Activated T-cell treated with anti-CD3 and anti-CD28 coated beads for 48 hours (primary cell): Measurements from ENCODE around the gene SLC12A4.
"Not testable (repeated sequence)": the region's sequence is repeated elsewhere in the genome, so short reads cannot be mapped to it uniquely, and the experiment has no call there.

ENCODE experiments used
- DNase-seq: peaks from one replicate; pipeline ENCODE4 v3.0.0-alpha.2; 2020; ENCODE audit warnings: low read depth

Gene SLC12A4

GRCh38 chr16:67968400-67969253, at the start of gene SLC12A4:
Gene SLC12A4, minus strand, starts transcription at chr16:67968637. Its CDS starts 84 bp downstream, at chr16:67968553.
- peak; percentile 95 for DNase-seq

DNA sequence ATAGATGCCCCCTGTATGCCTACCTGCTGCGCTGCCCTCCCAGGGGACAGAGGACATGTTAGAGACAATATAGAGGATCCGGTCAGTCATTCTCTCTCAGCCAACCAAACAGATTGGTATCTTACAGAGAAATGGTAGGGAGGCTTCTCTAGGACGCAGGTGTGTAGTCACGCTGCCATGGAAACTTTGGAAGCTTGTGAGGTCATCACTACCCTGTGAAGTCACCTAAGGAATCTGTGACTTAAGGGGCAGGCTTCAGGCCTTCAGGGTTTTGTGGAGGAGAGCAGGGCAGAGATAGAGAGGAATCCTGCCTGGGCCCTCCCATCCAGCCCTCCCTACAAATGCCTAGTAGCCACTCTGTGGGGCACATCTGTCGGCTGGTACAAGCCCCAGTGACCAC, 47.2 kb upstream of the SLC12A4 start, which contains the start of gene DPEP2NB:
Gene DPEP2NB, minus strand, starts transcription at position 231 of the 400 bp plus-strand sequence. Its CDS starts 141 bp downstream, at position 90.
- DNase-seq, result no peak

DNA sequence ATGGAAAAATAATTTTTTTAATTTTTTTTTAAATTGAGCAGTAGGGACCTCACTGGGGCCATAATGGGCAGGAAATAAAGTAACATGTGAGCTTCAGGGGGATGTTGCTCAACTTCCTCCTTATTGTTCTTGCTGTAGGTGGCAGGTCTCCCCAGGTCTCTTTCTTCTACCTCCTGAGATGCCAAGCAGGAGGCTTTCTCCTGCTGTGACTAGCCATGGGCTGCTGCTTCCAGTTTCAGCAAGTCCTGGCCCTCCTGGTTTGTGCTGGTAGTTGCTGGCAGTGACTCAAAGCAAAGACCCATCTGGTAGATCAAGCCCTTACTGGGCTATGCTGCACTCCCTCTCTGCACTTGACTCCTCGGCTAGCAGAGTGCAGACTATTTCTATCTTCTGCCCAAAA, 45.0 kb upstream of the SLC12A4 start:
- no peak for DNase-seq

DNA sequence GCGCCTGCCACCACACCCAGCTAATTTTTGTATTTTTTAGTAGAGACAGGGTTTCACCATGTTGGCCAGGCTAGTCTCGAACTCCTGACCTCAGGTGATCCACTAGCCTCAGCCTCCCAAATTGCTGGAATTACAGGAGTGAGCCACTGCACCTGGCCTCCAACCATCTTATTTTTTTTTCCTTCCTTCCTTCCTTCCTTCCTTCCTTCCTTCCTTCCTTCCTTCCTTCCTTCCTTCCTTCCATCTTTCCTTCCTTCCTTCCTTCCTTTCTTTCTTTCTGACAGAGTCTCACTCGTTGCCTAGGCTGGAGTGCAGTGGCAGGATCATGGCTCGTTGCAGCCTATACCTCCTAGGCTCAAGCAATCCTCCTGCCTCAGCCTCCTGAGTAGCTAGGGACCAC, 41.4 kb upstream of the SLC12A4 start:
- DNase-seq, result not testable (repeated sequence)

- no peak for DNase-seq
Measured at GRCh38 chr16:68009157-68009735, 40.8 kb upstream of the SLC12A4 start.

DNA sequence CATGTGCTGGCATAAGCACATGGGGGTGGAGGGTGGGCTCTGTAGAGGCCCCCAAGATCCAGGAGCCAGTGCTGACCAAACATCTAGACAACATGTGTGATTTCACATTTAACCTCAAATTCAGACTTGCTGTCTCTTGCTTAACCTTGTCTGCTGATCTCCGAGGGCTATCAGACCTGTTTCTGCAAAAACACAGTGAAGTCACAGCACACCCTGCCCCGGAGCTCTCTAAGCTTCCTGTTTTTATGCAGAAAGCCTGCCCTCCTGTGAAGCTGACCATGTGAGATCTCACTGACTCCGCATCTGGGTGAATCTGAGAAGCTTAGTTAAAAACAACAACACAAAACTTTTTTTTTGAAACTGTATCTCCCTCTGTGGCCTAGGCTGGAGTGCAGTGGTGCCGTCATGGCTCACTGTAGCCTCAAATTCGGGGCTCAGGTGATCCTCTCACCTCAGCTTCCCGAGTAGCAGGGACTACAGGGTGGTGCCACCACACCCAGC, 37.4 kb upstream of the SLC12A4 start:
- no peak for DNase-seq

- DNase-seq, result no peak
Measured at GRCh38 chr16:68005211-68005610, 36.8 kb upstream of the SLC12A4 start.

DNA sequence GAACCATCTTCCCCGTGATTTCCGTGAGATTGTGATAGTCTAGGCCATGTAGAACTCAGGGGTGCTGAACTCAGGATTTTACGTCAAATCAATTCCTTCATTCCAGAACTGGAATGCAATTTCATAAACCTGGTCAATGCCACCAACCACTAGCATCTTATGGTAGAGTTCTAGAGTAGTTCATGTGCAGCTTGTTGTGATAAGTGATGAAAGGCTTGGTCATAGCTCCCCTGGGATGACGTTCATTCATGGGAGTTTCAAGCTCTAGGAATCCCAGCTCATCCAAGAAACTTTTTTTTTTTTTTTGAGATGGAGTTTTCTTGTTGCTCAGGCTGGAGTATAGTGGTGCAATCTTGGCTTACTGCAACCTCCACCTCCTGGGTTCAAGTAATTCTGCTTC, 34.6 kb upstream of the SLC12A4 start:
- DNase-seq, result no peak

DNA sequence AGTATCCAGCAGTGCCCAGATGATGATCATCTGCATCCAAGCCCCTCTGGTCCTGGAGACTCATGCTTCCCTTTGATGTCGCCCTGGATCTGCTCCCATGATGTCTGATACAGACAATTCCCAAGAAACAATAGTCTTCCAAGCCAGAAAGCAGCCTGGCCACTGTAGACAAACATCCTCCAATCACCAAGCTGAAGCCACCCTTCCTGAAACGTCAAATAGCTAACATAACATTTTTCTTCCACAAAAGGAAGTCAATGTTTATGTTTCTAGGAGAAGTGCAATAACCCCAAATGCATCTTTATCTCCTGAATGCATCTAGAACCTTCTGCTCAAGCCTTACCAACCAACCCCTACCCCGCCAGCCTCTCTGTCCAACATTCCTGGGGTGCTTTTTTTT, 32.0 kb upstream of the SLC12A4 start:
- no peak for DNase-seq

DNA sequence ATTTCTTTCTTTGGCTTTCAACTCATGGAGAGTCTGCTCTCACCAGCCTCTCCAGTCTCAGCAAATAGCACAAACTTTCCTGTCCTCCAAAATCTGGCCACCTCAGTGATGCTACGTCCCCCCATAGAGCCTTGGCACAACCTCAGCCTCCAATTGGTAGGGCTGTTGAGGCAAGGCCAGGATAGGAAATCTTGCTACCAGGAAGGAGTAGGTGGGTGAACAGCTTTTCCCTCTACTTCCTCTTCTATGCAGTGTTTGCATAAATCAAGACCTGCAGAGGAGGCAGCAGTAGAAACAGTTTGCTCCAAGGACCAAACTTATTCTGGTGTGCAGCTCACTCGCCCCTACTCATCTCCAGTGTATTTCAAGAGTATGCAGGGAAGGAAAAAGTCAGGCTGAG, 31.5 kb upstream of the SLC12A4 start:
- no peak for DNase-seq

GRCh38 chr16:67998779-67999688, 30.6 kb upstream of the SLC12A4 start, which contains the start of gene DPEP2:
Gene DPEP2, minus strand, starts transcription at chr16:67999484. Its CDS starts 6,272 bp downstream, at chr16:67993212.
- not testable (repeated sequence) for DNase-seq

DNA sequence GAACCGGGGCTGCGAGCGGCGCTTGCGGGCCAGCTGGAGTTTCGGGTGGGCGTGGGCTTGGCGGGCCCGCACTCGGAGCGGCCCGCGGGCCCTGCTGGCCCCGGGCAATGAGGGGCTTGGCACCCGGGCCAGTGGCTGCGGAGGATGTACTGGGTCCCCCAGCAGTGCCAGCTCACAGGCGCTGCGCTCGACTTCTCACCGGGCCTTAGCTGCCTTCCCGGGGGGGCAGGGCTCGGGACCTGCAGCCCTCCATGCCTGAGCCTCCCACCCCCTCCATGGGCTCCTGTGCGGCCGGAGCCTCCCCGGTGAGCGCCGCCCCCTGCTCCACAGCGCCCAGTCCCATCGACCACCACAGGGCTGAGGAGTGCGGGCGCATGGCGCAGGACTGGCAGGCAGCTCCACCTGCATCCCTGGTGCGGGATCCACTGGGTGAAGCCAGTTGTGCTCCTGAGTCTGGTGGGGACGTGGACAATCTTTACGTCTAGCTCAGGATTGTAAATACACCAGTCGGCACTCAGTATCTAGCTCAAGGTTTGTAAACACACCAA, 29.9 kb upstream of the SLC12A4 start:
- not testable (repeated sequence) for DNase-seq

DNA sequence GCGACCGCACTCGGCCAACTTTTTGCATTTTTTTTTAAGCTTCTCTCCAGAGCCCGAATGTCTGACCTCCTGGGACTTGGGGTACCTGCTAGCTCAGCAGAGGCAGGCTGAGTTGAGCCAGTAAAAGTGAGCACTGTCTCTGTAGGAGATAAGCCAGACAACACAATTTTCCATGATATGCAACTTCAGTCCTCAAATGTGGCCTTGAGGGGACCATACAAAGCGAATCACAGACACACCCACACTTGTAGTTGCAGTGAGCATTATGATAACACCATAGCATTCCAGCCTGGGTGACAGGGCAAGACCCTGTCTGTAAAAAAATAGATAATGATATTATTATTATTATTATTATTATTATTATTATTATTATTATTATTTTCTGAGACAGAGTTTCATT, 28.2 kb upstream of the SLC12A4 start:
- DNase-seq, result no peak

GRCh38 chr16:67995423-67995822, 27.0 kb upstream of the SLC12A4 start:
- no peak for DNase-seq

- not testable (repeated sequence) for DNase-seq
Measured at GRCh38 chr16:67994040-67994408, 25.6 kb upstream of the SLC12A4 start.

DNA sequence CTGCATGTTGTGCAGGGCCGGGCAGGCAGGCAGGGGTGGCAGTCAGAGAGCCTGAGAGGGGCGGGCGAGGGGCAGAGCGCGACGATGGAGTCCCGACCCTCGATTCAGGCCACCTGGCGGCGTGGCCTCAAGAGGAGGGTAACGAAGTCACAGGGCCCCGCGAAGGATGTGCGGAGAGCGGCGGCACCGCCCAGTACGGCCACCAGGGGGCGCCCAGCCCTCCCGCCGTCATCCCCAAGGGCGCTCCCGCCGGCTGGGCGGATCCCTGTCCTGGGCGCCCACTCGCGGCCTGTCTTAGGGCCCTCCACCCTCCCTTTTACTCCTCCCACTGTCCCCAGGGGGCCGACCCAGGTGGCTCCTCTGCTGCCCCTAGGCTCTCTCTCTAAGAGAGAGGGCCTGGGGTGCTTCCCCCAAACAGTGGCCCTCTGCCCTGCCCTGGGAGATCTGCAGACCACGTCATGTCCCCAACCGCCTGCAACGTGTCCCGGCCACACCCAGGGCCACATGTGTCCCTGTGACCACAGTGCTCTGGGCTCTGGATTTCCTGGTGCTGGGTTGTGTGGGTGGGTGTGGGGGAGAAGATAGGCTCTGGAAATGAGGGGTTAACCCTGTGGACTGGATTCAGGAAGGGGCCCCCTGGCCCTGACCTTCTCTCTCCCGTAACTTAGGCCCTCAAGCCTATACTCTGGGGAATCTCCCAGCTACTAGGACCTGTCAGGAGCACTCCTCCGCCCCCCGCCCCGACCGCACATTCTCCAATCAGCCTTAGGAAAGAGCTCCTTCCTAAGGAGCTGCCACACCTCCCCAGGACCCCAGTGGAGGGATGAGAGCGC, 25.0 kb upstream of the SLC12A4 start:
- DNase-seq, result peak; percentile 86

DNA sequence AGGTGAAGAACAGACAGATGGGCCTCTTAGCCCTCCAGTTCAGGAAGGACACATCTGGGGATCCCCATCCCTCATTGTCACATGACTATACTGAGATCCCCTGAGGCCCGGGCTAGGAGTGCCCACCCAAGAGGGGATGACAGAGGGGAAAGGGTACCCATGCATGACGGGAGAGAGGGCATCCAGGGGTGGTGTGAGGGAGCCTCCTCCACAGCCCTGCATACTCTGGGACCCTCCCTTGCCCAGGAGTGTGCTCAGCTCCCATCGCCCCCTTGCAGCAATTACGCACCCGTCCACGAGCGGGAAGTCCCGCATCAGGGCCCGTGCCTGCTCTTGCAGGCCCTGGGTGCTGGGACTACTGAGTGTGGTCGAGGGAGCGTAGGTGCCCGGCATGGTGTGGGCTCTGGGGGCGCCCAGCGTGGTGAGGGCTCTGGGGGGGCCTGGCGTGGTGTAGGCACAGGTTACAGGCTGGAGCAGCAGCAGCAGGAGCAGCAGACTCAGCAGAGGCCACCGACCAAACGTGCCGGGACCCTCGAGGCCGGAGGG, 24.3 kb upstream of the SLC12A4 start:
- DNase-seq, result no peak

- no peak for DNase-seq
Measured at GRCh38 chr16:67990018-67990386, 21.6 kb upstream of the SLC12A4 start.

DNA sequence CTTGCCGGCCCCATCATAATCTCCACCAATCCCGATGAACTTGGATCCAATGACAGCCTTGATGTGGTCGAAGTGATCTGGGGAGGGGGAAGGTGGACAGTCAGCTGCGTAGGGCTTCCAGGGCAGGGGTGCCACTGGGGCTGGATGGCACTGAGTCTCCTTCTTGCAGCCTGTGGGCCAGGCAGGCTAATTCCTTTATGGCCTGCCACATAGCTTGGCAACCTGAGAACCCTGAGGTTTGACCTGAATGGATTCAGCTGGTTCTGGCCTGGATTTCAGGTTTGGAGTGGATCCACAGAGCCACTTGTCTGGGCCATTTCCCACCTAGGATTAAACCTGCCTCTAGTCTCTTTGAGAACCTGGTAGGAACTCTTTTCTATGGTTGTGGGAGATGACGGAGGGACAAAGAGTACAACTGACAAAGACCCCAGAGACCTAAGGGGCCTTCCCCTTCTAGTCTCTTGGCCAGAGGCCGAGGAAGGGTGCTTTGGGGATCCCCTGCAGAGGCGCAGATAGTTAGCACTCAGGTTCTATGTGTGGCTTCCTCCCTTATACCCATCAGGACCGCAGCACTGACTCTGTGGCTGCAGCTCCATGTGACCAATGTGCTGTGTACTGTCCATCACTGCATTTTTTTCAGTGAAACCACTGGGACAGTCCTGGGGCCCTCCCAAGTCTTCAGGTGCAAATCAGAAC, 21.0 kb upstream of the SLC12A4 start:
- DNase-seq, result no peak

- DNase-seq, result no peak
Measured at GRCh38 chr16:67988675-67989074, 20.2 kb upstream of the SLC12A4 start.
